Parathyroid adenoma (tissue), 2 donors: ENCODE data around the gene NXF1.

Experiments used
- H2AFZ ChIP-seq: fragments of 300-600 bp; sonication (generic); one replicate; pipeline ENCODE4 v1.7.0; 2017; ENCODE audit warnings: antibody characterized with exemption, mild to moderate bottlenecking
- H3K27ac ChIP-seq: fragments of 300-600 bp; sonication (generic); one replicate; pipeline ENCODE4 v1.7.0; 2017
- H3K27me3 ChIP-seq: fragments of 300-600 bp; sonication (generic); one replicate; pipeline ENCODE4 v1.7.0; 2017; ENCODE audit warnings: low read length; ENCODE audit not compliant: control insufficient read depth, insufficient read depth
- H3K36me3 ChIP-seq: fragments of 300-600 bp; sonication (generic); one replicate; pipeline ENCODE4 v1.7.0; 2017; ENCODE audit warnings: low read length; ENCODE audit not compliant: control insufficient read depth, insufficient read depth
- H3K4me1 ChIP-seq: fragments of 300-600 bp; sonication (generic); one replicate; pipeline ENCODE4 v1.7.0; 2017; ENCODE audit warnings: control low read depth
- H3K4me2 ChIP-seq: fragments of 300-600 bp; sonication (generic); one replicate; pipeline ENCODE4 v1.7.0; 2017; ENCODE audit warnings: low read length
- H3K4me3 ChIP-seq: fragments of 300-600 bp; sonication (generic); one replicate; pipeline ENCODE4 v1.7.0; 2017; ENCODE audit warnings: low read depth, low read length
- H3K79me2 ChIP-seq: fragments of 300-600 bp; sonication (generic); one replicate; pipeline ENCODE4 v1.7.0; 2017; ENCODE audit warnings: control low read depth
- H3K9ac ChIP-seq: fragments of 300-600 bp; sonication (generic); one replicate; pipeline ENCODE4 v1.7.0; 2017; ENCODE audit warnings: mild to moderate bottlenecking
- H3K9me3 ChIP-seq: fragments of 300-600 bp; sonication (generic); one replicate; pipeline ENCODE4 v1.7.0; 2017; ENCODE audit warnings: low read length; ENCODE audit not compliant: control insufficient read depth
- CTCF ChIP-seq: fragments of 300-600 bp; sonication (generic); IDR thresholded peaks from one replicate; pipeline ENCODE4 v1.7.0; 2017; ENCODE audit warnings: antibody characterized with exemption, mild to moderate bottlenecking
- donor health status: primary hyperparathyroidism.

NXF1 gene

GRCh38 chr11:62811659-62812058 lies 6.4 kb upstream of the NXF1 start:
- no peaks in the 10 kb centered on the region for H3K79me2 ChIP-seq
- H3K4me2 ChIP-seq: no peak overlapping the region
- no peaks in the 10 kb centered on the region for H3K9me3 ChIP-seq
- no peaks in the 10 kb centered on the region for H3K27me3 ChIP-seq
- H2AFZ ChIP-seq: no peak overlapping the region
- no peak overlapping the region for H3K27ac ChIP-seq
- TF ChIP-seq CTCF: no peak
- no peaks in the 10 kb centered on the region for H3K36me3 ChIP-seq
- no peak overlapping the region for H3K4me3 ChIP-seq
- H3K9ac ChIP-seq: no peak overlapping the region
- H3K4me1 ChIP-seq: peaks cover under 1% of the 10 kb centered on the region

DNA sequence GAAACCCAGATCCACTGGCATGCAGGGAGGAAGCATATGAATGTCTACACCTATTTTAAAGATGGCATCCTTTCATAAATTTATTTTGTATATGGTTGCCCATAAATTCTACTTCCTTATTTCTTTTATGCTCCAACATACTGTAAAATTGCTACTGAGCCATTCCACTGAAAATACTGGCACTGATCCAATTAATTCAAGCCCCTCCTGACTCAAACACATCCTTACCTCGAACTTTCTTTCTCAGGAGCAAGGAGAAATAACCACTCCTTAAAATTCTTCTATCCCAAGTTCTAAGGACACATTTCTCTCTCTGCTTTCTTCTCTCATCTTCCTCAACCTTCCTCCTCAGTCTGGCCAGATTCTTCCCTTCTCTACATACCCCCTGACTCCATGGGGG lies 5.5 kb upstream of the NXF1 start:
- H3K27me3 ChIP-seq: no peaks in the 10 kb centered on the region
- no peak overlapping the region for H3K4me2 ChIP-seq
- H3K27ac ChIP-seq: no peak overlapping the region
- no peak overlapping the region for H3K4me3 ChIP-seq
- no peak overlapping the region for H2AFZ ChIP-seq
- H3K9ac ChIP-seq: no peak overlapping the region
- H3K36me3 ChIP-seq: no peaks in the 10 kb centered on the region
- H3K79me2 ChIP-seq: no peaks in the 10 kb centered on the region
- H3K9me3 ChIP-seq: no peaks in the 10 kb centered on the region
- peaks cover 3% of the 10 kb centered on the region for H3K4me1 ChIP-seq
- TF ChIP-seq CTCF: no peak

DNA sequence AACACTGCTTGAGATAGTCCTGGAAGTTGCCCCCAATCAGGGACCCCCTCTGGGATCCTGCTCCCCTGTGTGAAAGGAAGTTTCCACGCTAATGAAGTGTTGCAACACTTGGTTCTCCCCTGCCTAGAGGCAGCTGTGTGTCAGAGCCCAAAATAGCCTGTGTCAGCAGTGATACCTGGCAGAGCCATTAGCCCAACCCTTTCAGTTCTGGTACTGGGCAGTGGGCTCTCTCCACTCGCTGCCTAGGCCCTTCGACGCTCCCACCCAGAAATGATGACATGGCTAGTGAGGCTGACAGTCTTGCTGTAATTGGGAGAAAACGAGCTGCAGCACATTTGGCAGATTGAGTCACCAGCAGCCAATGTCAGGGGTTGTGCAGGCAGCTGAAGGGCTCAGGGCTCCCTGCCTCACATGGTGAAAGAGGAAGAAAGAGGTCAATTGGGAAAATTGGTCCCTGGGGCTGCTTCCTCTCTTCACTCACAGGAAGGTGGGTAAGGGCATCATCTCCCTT lies 1.4 kb upstream of the NXF1 start:
- H3K27ac ChIP-seq: peak overlapping the region; percentile 2
- H3K27me3 ChIP-seq: no peaks in the 10 kb centered on the region
- peaks cover 3% of the 10 kb centered on the region for H3K79me2 ChIP-seq
- H3K9ac ChIP-seq: no peak overlapping the region
- no peak overlapping the region for H3K4me2 ChIP-seq
- H3K36me3 ChIP-seq: no peaks in the 10 kb centered on the region
- no peaks in the 10 kb centered on the region for H3K9me3 ChIP-seq
- no peak overlapping the region for H2AFZ ChIP-seq
- TF ChIP-seq CTCF: no peak
- no peak overlapping the region for H3K4me3 ChIP-seq
- H3K4me1 ChIP-seq: peaks cover 3% of the 10 kb centered on the region

GRCh38 chr11:62805961-62806441 lies 761 bp upstream of the NXF1 start:
- Histone ChIP-seq H3K9me3 (no peaks in the 10 kb centered on the region), H3K27me3 (no peaks in the 10 kb centered on the region), H3K36me3 (no peaks in the 10 kb centered on the region), H3K4me1 (peaks cover 3% of the 10 kb centered on the region), H3K9ac (no peak overlapping the region), H3K4me3 (peak overlapping the region; percentile 63), H2AFZ (no peak overlapping the region), H3K79me2 (peaks cover 3% of the 10 kb centered on the region), H3K27ac (peak overlapping the region; percentile 2), H3K4me2 (peak overlapping the region; percentile 64)
- no peak for TF ChIP-seq CTCF
